Colonic mucosa (tissue), 4 donors: ENCODE measurements around the gene RBM47. TPM values are rescaled to one million over a fixed set of nuclear protein-coding genes. Genes with fewer than 3 reads are reported as not detected.

Source experiments
- DNase-seq: peaks from one replicate; pipeline ENCODE4 v3.0.0-alpha.2; 2020
- H3K27ac ChIP-seq: fragments of 200-600 bp; one replicate; pipeline ENCODE4 v1.8.0; 2021
- H3K27me3 ChIP-seq: fragments of 200-600 bp; one replicate; pipeline ENCODE4 v1.8.0; 2021
- H3K36me3 ChIP-seq: fragments of 200-600 bp; one replicate; pipeline ENCODE4 v1.8.0; 2021
- H3K4me1 ChIP-seq: fragments of 200-600 bp; one replicate; pipeline ENCODE4 v1.8.0; 2021; ENCODE audit warnings: mild to moderate bottlenecking
- H3K4me3 ChIP-seq: fragments of 200-600 bp; one replicate; pipeline ENCODE4 v1.8.0; 2021
- H3K9ac ChIP-seq, 2 donors: one replicate each; pipeline ENCODE4 v1.7.0; 2013; ENCODE audit warnings: control low read depth in 2 of 2, low read depth in 2 of 2, low read length in 2 of 2
- H3K9me3 ChIP-seq: fragments of 200-600 bp; one replicate; pipeline ENCODE4 v1.8.0; 2021
- CTCF ChIP-seq: fragments of 200-600 bp; IDR thresholded peaks from one replicate; pipeline ENCODE4 v1.8.0; 2022; ENCODE audit warnings: antibody characterized with exemption, mild to moderate bottlenecking
- intact Hi-C: fragments of 100-400 bp; cut with DNase I; formaldehyde crosslinking; loops from one replicate; pipeline ENCODE4 v1.14.1; 2022
- total RNA-seq, 2 donors: library from RNA; stranded (reverse); fragmentation: NEBNext Ultra II Directional in 1 of 2; extraction: Animal tissue kit (Norgen Biotek cat#: 25700) in 1 of 2; gene quantifications; one replicate each; pipeline ENCODE4 v1.2.1, GENCODE V29; 2021
- donor health status: healthy.
- donor health status: DM: no; HTN: no; CAD: no.
- donor health status: DM: no; HTN: no; CAD: no.

RBM47 gene
- total RNA-seq, 2 donors from 2014 or later: 279 to 281 TPM

GRCh38 chr4:40587351-40587750 lies 42.3 kb downstream of the RBM47 start:
- no peak overlapping the region for H3K9ac ChIP-seq
- H3K27ac ChIP-seq: no peak overlapping the region

GRCh38 chr4:40586729-40587128 lies 42.9 kb downstream of the RBM47 start:
- no peak for DNase-seq
- TF ChIP-seq CTCF: no peak
- H3K36me3 ChIP-seq: no peaks in the 10 kb centered on the region
- no peak overlapping the region for H3K4me3 ChIP-seq
- no peak overlapping the region for H3K9ac ChIP-seq
- H3K4me1 ChIP-seq: no peaks in the 10 kb centered on the region
- H3K27me3 ChIP-seq: no peaks in the 10 kb centered on the region
- no peaks in the 10 kb centered on the region for H3K9me3 ChIP-seq
- intact Hi-C loops: no loop called here
- no peak overlapping the region for H3K27ac ChIP-seq

More at GRCh38 chr4:40587351-40587750, 42.3 kb downstream of the RBM47 start:
- TF ChIP-seq CTCF: no peak
- DNase-seq: no peak
- no peaks in the 10 kb centered on the region for H3K27me3 ChIP-seq
- no peaks in the 10 kb centered on the region for H3K4me1 ChIP-seq
- H3K36me3 ChIP-seq: no peaks in the 10 kb centered on the region
- intact Hi-C loops: no loop called here
- H3K4me3 ChIP-seq: no peak overlapping the region
- no peaks in the 10 kb centered on the region for H3K9me3 ChIP-seq

GRCh38 chr4:40586034-40586433 lies 43.6 kb downstream of the RBM47 start:
- Histone ChIP-seq H3K9ac (no peak overlapping the region), H3K9me3 (no peaks in the 10 kb centered on the region), H3K4me3 (no peak overlapping the region), H3K27me3 (no peaks in the 10 kb centered on the region), H3K27ac (no peak overlapping the region), H3K4me1 (no peaks in the 10 kb centered on the region), H3K36me3 (no peaks in the 10 kb centered on the region)
- TF ChIP-seq CTCF: no peak
- intact Hi-C loops: no loop called here
- DNase-seq: no peak

GRCh38 chr4:40585201-40585799 lies 44.4 kb downstream of the RBM47 start:
- no peaks in the 10 kb centered on the region for H3K9me3 ChIP-seq
- H3K9ac ChIP-seq: no peak overlapping the region
- no peaks in the 10 kb centered on the region for H3K4me1 ChIP-seq
- intact Hi-C loops: no loop called here
- no peak overlapping the region for H3K27ac ChIP-seq
- H3K36me3 ChIP-seq: no peaks in the 10 kb centered on the region
- DNase-seq: no peak
- TF ChIP-seq CTCF: no peak
- H3K4me3 ChIP-seq: no peak overlapping the region
- no peaks in the 10 kb centered on the region for H3K27me3 ChIP-seq

GRCh38 chr4:40584517-40585141 lies 45.0 kb downstream of the RBM47 start:
- no peaks in the 10 kb centered on the region for H3K4me1 ChIP-seq
- H3K27me3 ChIP-seq: no peaks in the 10 kb centered on the region
- intact Hi-C loops: no loop called here
- no peaks in the 10 kb centered on the region for H3K9me3 ChIP-seq
- no peak for DNase-seq
- H3K9ac ChIP-seq: no peak overlapping the region
- H3K36me3 ChIP-seq: no peaks in the 10 kb centered on the region
- H3K4me3 ChIP-seq: no peak overlapping the region
- no peak for TF ChIP-seq CTCF
- no peak overlapping the region for H3K27ac ChIP-seq
